Lower leg skin (tissue), 4 donors: ENCODE results near the gene SPRR4. TPM values are rescaled to one million over a fixed set of nuclear protein-coding genes. Genes with fewer than 3 reads are reported as not detected.
A peak's percentile ranks its signal among the peaks of the same experiment; 100 is the strongest.

Experiments
- DNase-seq, 2 donors: peaks; one replicate each; pipeline ENCODE4 v3.0.0-alpha.2; 2019; ENCODE audit warnings: low spot score in 2 of 2
- H3K4me3 ChIP-seq: fragments of 200-600 bp; sonication (generic); 2 replicates; pipeline ENCODE4 v1.5.1; 2017; ENCODE audit warnings: mild to moderate bottlenecking, low read depth; ENCODE audit not compliant: poor library complexity, severe bottlenecking
- POLR2A ChIP-seq, 2 donors: fragments of 450-650 bp; IDR thresholded peaks; one replicate each; pipeline ENCODE4 v1.6.1; 2016 to 2017; ENCODE audit warnings: antibody characterized with exemption in 2 of 2, mild to moderate bottlenecking in 1 of 2, moderate library complexity in 1 of 2
- WGBS, 2 donors: methylation state at CpG; one replicate each; pipeline ENCODE4 v1.1.5; 2018; 5-methylcytosine and 5-hydroxymethylcytosine counted together
- intact Hi-C: fragments of 100-400 bp; cut with DNase I; formaldehyde crosslinking; loops from one replicate; pipeline ENCODE4 v1.15.0; 2023; ENCODE audit warnings: low total_unique reads
- total RNA-seq, 4 donors: library from RNA; depleted of rRNA; stranded (reverse); fragments of >200 nt; gene quantifications; one replicate each; pipeline ENCODE4 v1.1.0, GENCODE V29; 2016
- TF ChIP-seq, protein P1 (sequence below), 3 donors: fragments of 450-650 bp; IDR thresholded peaks; one replicate each; pipeline ENCODE4 v1.5.1; 2016; ENCODE audit warnings: antibody characterized with exemption in 3 of 3, mild to moderate bottlenecking in 3 of 3, moderate library complexity in 2 of 3

The SPRR4 gene
- total RNA-seq, 4 donors from 2014 or later, result 4.0 to 142 (median 77.2) TPM

DNA sequence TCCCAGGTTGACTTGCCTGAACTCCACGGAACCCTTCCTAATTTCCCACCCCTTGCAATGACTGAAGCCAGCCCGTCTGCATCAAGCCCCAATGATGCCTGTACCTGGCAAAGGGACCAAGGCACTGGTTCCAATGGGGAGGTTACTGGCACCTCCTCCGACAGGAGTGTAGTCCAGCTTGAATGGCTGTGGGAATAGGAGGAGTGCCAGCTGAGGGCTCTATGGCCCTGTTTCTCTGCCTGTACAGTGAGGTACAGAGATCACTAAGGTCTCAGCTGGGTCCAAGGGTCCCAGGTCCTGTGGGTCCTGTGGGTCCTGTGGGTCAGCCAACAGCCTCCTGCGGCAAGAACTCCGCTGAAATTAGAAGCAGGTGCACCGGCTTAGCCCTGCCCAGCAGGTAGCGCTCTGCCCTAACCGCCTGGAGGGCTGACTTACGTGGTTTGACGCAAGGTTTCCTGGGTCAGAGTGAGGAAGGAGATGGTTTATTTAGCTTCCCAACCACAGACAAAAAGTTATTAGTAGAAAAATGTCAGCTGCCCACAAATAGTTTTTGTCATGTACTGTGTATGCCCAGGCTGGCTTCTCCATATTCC is 9.9 kb upstream of the SPRR4 start:
- 60 to 69% methylated on average over 9 to 10 of the region's 10 CpGs for WGBS, 2 donors
- TF ChIP-seq, protein P1, sequence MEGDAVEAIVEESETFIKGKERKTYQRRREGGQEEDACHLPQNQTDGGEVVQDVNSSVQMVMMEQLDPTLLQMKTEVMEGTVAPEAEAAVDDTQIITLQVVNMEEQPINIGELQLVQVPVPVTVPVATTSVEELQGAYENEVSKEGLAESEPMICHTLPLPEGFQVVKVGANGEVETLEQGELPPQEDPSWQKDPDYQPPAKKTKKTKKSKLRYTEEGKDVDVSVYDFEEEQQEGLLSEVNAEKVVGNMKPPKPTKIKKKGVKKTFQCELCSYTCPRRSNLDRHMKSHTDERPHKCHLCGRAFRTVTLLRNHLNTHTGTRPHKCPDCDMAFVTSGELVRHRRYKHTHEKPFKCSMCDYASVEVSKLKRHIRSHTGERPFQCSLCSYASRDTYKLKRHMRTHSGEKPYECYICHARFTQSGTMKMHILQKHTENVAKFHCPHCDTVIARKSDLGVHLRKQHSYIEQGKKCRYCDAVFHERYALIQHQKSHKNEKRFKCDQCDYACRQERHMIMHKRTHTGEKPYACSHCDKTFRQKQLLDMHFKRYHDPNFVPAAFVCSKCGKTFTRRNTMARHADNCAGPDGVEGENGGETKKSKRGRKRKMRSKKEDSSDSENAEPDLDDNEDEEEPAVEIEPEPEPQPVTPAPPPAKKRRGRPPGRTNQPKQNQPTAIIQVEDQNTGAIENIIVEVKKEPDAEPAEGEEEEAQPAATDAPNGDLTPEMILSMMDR (IDR thresholded peaks at IDR 0.05), result no peak
- TF ChIP-seq POLR2A (IDR thresholded peaks at IDR 0.05), result no peak
- intact Hi-C loops, result no loop called here
- DNase-seq, result peak in 1 of 2 donors; percentile 72
- no peak overlapping the region for H3K4me3 ChIP-seq

DNA sequence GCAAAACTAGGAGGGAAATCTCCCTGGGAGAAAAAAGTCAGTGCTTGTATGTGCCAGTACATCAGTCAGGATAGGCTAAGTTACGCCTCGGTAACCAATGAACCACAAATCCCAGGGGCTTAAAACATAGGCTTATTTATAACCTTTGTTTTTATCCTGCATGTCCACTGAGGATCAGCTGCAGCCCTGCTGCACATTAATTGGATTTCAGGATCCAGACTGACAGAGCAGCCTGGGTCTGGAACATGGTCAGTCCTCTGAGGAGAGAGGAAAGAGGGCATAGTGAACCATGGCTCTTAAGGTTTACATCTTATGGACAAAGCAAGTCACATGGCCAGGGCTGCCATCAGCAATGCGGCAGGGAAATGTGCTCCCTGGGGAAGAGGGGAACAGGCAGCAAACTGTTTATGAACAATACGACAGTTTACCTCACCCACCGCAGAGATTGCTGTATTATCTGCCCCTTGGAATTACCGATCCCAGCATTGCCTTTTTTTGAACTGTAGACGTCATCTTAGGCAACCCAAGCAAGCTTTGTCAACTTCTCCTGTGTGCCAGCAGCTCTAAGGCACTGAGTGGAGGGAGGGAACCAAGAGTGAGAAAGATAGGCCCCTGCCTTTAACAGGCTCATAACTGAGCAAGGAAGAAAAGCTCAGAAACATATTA is 9.1 kb upstream of the SPRR4 start:
- no peak overlapping the region for H3K4me3 ChIP-seq
- intact Hi-C loops, result no loop called here
- 84 to 87% methylated on average over 7 of the region's 7 CpGs for whole genome bisulfite sequencing, 2 donors
- TF ChIP-seq, protein P1 (IDR thresholded peaks at IDR 0.05), result no peak
- TF ChIP-seq POLR2A (IDR thresholded peaks at IDR 0.05), result no peak
- peak in 1 of 2 donors; percentile 52 for DNase-seq

DNA sequence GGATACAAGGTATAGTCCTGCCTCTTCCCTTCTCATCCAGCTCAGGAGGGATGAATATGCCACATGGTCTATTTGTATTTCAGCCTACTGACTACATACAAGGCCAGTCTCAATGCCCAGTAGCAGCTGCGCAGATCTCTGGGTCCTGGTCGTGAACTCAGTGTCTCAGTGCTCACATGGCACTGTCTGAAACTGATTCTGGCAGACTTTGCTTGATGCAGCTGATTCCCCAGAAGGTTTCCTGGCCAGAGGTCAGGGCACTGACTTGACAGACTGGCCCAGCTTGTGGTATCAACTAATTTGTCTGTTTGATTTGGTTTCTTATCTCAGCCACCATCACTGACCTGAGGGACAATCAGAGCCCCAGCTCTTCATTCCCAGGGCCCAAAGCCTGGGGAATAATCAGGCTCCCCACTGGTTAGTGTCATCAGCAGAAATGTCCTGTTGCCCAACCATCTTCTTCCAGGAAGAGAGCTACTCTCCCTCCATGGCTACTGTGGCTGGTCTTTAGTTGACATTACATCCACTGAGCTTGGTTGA is 7.5 kb upstream of the SPRR4 start:
- no peak overlapping the region for H3K4me3 ChIP-seq
- DNase-seq, result peak in 1 of 2 donors; percentile 54
- TF ChIP-seq, protein P1 (IDR thresholded peaks at IDR 0.05), result no peak
- no peak for TF ChIP-seq POLR2A (IDR thresholded peaks at IDR 0.05)
- intact Hi-C loops, result no loop called here
- WGBS, 2 donors, result 64 to 82% methylated on average over 2 of the region's 2 CpGs

DNA sequence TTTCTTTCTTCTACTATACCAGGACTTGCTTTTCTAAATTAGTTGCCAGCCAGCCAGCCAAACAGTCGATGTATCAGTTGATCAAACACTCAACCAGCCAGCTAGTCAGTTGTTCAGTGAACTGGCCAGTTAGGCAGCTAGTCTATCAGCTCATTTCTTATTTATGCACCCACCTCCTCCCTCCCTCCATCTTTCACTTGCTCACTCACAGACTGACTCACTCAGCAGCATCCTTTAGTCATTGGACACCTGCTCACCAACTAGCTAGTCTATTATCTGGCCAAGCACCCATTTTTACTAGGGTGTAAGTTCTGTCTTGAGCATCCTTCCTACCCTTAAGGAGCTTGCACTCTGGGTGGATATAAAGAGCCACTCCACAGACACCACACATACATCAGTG is 5.9 kb upstream of the SPRR4 start:
- H3K4me3 ChIP-seq, result no peak overlapping the region
- TF ChIP-seq, protein P1 (IDR thresholded peaks at IDR 0.05), result no peak
- no peak for TF ChIP-seq POLR2A (IDR thresholded peaks at IDR 0.05)
- 41 to 56% methylated on average over 1 of the region's 1 CpG for WGBS, 2 donors
- DNase-seq, result peak in 1 of 2 donors; percentile 26
- intact Hi-C loops, result no loop called here

DNA sequence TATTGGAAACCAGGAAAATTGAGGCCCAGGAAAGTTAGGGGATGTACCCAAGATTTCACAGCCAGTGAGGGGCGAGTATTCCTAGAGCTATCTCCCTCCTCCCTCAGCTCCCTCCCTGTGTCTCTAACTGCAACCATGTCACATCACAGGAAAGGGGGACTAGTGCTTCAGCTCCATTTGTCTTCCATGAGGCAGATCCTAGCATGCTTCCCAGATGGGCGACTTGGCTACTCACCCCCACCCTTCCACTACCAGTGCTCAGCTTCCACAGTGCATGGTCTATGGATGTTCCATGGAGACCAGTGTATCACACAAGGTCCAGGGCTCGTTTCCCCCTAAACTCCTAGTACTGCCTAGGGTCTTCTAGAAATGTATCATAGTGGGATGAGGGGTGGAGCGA is 4.6 kb upstream of the SPRR4 start:
- intact Hi-C loops, result no loop called here
- no peak for TF ChIP-seq POLR2A (IDR thresholded peaks at IDR 0.05)
- TF ChIP-seq, protein P1 (IDR thresholded peaks at IDR 0.05), result no peak
- H3K4me3 ChIP-seq, result no peak overlapping the region
- DNase-seq, result peak in 1 of 2 donors; percentile 9
- 70 to 78% methylated on average over 4 of the region's 4 CpGs for WGBS, 2 donors
